Right ventricle myocardium inferior (tissue), 1 donor: ENCODE measurements around the gene ZCCHC7. TPM values are rescaled to one million over a fixed set of nuclear protein-coding genes. Genes with fewer than 3 reads are reported as not detected.
"Not testable (repeated sequence)": the region's sequence is repeated elsewhere in the genome, so short reads cannot be mapped to it uniquely, and the experiment has no call there.

ENCODE experiments used
- ATAC-seq: fragments of 200-7000 bp; cut with Tn5 transposase; one replicate; pipeline ENCODE4 v1.9.1; 2020; ENCODE audit warnings: mild to moderate bottlenecking, moderate library complexity
- DNase-seq: peaks from one replicate; pipeline ENCODE4 v3.0.0; 2021; ENCODE audit errors: missing footprints
- intact Hi-C: fragments of 100-400 bp; cut with DNase I; formaldehyde crosslinking; loops from one replicate; pipeline ENCODE4 v1.11.0; 2022
- total RNA-seq: library from RNA; stranded (reverse); fragmentation: NEBNext Ultra II Directional; extraction: Animal tissue kit (Norgen Biotek cat#: 25700); gene quantifications from one replicate; pipeline ENCODE4 v1.2.1, GENCODE V29; 2021
- donor health status: DM: no; HTN: yes; CAD: no; lungs with severe emphysema.

Gene ZCCHC7
- total RNA-seq, 1 donor from 2014 or later = 7.6 TPM

GRCh38 chr9:37198039-37198729 is 77.8 kb downstream of the ZCCHC7 start:
- ATAC-seq (no peak), DNase-seq (no peak)
- intact Hi-C loops = no loop called here

DNA sequence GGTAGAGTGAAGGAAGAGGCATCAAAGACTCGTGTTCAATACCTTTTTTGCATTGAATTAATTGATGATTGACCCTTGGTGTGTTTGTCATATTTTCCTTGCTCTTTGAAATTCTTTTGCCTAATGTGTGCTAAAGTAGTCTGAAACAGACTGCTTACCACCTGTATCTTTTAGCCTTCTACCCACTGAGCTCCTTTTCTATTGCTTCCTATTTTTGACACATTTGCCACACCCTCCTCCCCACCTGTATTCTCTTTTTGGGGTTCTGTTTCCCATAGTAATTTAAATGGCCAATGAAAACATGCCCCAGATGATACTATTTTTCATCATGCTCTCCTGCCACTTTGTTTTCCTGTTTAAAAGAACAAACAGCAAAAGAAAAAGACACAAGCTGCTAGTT is 78.5 kb downstream of the ZCCHC7 start:
- no peak for ATAC-seq
- intact Hi-C loops = no loop called here
- no peak for DNase-seq

- intact Hi-C loops = no loop called here
- DNase-seq = no peak
- ATAC-seq = no peak
Measured at GRCh38 chr9:37200433-37201005, 80.1 kb downstream of the ZCCHC7 start.

- ATAC-seq (no peak), DNase-seq (no peak)
- intact Hi-C loops = no loop called here
Measured at GRCh38 chr9:37201581-37201980, 81.2 kb downstream of the ZCCHC7 start.

DNA sequence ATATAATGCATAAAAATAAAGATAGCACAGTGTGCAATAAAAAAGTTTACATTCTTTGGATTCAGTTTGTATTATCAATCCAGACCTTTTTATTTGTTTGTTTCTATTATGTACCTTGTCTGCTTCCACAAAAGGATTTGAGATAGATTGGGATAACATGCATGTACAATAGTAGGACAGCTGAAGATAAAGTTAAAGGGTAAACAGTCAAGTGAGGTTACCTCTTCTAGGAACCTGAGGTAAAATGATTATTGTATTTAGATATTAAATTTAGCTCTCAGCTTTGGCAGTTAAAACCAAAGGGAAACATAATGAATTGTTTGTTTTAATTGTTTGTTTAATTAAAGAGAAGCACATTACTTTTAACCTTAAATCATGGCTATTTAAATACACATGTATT is 81.7 kb downstream of the ZCCHC7 start:
- ATAC-seq (no peak), DNase-seq (no peak)
- intact Hi-C loops = no loop called here

GRCh38 chr9:37203456-37203855 is 83.1 kb downstream of the ZCCHC7 start:
- ATAC-seq, DNase-seq, intact Hi-C loops: not testable (repeated sequence)

DNA sequence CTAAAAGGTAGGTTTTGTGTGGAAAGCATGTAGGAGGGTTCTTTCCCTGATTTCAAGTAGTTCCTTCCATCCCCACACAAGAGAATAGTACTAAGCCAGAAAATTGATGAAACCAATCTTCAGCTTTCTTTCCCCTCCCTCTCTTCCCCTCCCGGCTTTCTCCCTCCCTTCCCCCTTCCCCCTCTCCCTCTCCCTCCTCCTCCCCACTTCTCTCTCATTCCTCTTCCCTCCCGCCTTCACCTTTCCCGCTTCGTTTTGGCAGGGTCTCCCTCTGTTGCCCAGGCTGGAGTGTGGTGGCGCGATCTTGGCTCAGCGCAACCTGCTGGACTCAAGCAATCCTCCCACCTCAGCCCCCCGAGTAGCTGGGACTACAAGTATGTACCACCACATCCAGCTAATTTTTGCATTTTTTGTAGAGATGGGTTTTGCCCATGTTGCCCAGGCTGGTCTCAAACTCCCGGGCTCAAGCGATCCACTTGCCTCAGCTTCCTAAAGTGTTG is 85.8 kb downstream of the ZCCHC7 start:
- no peak for DNase-seq
- intact Hi-C loops = no loop called here
- no peak for ATAC-seq

- intact Hi-C loops = no loop called here
- no peak for ATAC-seq
Measured at GRCh38 chr9:37209431-37210386, 89.3 kb downstream of the ZCCHC7 start.

DNA sequence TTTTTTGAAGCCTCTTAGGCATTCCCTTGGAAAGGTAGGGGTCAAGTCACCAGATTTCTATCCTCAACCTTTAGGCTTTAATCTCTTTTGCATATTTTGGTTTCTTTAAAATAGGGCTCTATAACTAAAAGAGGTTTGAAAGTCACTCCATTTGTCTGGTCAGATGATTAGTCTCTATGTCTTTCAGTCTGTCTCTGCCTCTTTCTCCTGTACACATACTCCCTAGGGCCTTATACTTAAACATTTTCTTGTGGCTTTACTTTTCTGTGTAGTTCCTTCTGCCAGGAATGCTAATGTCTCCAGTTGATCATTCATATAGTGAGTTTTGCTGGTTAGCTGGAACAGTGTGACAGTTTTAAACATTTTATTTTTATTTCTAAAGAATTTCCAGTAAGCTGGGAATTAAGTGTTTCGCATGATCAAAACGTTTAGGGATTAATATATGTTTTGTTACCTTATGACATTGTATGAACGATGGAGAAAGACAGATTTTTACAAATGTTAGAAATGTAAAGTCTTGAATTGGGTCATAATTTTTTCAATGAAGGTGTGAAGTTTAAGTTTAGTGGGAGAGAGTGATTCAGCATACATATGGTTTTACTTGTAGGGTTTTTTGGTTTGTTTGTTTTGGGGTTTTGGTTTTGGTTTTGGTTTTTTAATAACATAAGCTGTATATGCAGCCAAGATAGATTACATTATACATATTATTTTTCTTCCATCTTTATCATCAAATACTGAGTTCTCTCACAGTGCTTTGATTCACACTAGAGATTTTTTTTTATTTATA is 90.6 kb downstream of the ZCCHC7 start:
- no peak for DNase-seq
- intact Hi-C loops = no loop called here
- no peak for ATAC-seq

More at GRCh38 chr9:37209431-37210386, 89.3 kb downstream of the ZCCHC7 start:
- no peak for DNase-seq

GRCh38 chr9:37212435-37212834 is 92.1 kb downstream of the ZCCHC7 start:
- DNase-seq (no peak), ATAC-seq (no peak)
- intact Hi-C loops = no loop called here

- DNase-seq (no peak), ATAC-seq (no peak)
- intact Hi-C loops = no loop called here
Measured at GRCh38 chr9:37215381-37215780, 95.0 kb downstream of the ZCCHC7 start.

GRCh38 chr9:37215830-37216229 is 95.5 kb downstream of the ZCCHC7 start:
- ATAC-seq = no peak
- intact Hi-C loops = no loop called here
- DNase-seq = no peak

DNA sequence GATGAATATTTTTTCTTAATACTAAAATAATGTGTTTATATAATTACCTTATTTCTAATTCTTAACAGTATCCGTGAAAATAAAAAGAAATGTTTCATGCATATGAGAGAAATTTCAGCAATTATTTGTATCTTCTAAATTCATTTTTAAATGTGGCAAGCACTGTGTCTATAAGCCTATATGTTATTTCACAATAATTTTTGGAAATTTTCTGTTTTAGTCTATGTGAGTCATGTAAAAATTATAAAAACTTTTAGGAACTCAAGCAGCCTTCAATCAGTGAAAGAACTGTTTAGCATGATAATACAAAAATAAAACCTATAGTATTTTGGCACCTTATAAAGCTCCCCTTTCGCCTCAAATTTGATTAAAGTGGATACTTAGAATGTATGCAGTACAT is 96.8 kb downstream of the ZCCHC7 start:
- intact Hi-C loops = no loop called here
- no peak for ATAC-seq
- DNase-seq = no peak

- intact Hi-C loops = no loop called here
- DNase-seq (no peak), ATAC-seq (no peak)
Measured at GRCh38 chr9:37218800-37219425, 98.5 kb downstream of the ZCCHC7 start.

- ATAC-seq (no peak), DNase-seq (no peak)
- intact Hi-C loops = no loop called here
Measured at GRCh38 chr9:37220971-37221370, 100.6 kb downstream of the ZCCHC7 start.

GRCh38 chr9:37221489-37222106 is 101.2 kb downstream of the ZCCHC7 start:
- intact Hi-C loops = no loop called here
- ATAC-seq (no peak), DNase-seq (no peak)

DNA sequence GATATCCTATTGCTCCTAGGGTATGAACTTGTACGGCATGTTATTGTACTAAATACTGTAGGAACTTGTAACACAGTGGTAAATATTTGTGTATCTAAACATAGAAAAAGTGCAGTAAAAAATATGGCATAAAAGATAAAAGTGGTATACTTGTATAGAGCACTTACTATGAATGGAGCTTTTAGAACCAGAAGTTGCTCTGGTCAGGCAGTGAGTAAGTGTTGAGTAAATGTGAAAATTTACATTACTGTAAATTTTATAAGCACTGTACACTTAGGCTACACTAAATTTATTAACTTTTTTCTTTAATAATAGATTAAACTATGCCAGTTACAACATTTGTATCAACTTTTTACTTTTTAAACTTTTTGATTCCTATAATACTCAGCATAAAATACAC is 109.1 kb downstream of the ZCCHC7 start:
- intact Hi-C loops = no loop called here
- DNase-seq (no peak), ATAC-seq (no peak)

- ATAC-seq = no peak
- intact Hi-C loops = no loop called here
- no peak for DNase-seq
Measured at GRCh38 chr9:37229882-37230482, 109.6 kb downstream of the ZCCHC7 start.
